Measurements from ENCODE around the gene WDR59.
"Not testable (repeated sequence)": the region's sequence is repeated elsewhere in the genome, so short reads cannot be mapped to it uniquely, and the experiment has no call there.

Gene WDR59

GRCh38 chr16:74975591-74975990, 9.3 kb downstream of the WDR59 start:
- DNase-seq (ENCODE audit: low spot score), result no peak

- no peak for DNase-seq (ENCODE audit: low spot score)
Measured at GRCh38 chr16:74973304-74973703, 11.6 kb downstream of the WDR59 start.

DNA sequence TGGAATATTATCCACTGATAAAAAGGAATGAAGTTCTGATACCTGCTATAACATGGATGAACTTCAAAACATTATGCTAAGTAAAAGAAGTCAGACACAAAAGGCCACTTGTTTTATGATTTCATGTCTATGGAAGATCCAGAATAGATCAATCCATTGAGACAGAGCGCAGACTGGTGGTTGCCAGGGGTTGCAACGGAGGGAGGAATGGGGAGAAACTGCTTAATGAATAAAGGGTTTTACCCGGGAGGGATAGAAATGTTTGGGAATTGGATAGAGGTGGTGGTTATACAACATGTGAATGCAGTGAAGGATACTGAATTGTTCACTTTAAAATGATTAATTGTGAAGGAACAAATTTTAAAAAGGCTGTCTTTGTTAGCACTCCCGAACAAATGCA, 30.2 kb downstream of the WDR59 start:
- DNase-seq (ENCODE audit: low spot score), result no peak

DNA sequence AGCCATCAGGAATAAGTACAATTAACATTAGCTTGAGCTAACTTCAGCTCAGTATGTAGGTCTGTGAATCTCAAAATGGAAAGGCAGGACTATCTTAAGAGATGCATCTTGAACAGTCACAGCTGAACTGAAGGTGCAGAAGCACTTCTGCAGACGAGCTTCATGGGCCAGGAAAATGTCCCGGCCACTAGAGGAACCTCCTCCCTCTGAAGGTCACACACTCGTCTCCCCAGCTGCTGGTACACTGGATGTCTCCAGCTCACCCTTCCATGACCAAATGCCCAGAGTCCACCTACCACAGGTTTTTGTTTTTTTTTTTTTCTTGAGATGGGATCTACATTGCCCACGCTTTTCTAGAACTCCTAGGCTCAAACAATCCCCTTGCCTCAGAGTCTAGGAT, 33.2 kb downstream of the WDR59 start:
- no peak for DNase-seq (ENCODE audit: low spot score)

- DNase-seq (ENCODE audit: low spot score), result no peak
Measured at GRCh38 chr16:74951206-74951605, 33.7 kb downstream of the WDR59 start.

DNA sequence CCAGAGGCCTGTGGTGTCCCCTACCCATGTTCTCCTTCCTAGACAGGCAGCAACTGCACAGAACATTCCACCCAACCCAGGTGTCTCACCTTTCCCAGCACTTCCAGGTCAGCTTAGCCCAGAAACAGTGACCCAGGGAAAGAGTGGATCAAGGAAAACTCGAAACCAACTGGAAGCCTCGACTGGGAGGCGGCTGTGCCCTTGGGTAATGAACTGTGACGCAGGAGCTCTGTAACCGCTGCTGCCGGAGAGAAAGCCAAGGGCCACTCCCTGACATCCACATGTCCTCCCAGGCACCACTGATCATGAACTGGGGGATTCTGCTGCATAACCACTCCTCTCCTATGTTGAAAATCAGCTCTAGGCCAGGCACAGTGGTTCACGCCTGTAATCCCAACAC, 34.4 kb downstream of the WDR59 start:
- no peak for DNase-seq (ENCODE audit: low spot score)

DNA sequence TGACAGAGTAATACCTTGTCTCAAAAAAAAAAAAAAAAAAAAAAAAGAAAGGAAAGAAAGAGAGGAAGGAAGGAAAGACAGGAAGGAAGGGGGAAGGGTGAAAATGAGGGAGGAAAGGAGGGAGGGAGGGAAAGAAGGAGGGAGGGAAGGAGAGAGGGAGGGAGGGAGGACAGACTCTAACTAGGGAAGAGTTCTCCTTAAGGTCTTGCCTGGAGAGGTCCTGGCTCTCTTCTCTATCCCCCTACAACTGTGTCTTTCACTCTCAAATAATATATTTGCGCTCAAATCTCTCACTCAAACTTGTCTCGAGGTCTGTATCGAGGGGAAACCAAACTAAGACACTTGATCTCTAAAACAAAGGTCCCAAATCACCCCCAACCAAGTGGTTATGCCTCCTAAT, 35.6 kb downstream of the WDR59 start:
- no peak for DNase-seq (ENCODE audit: low spot score)

DNA sequence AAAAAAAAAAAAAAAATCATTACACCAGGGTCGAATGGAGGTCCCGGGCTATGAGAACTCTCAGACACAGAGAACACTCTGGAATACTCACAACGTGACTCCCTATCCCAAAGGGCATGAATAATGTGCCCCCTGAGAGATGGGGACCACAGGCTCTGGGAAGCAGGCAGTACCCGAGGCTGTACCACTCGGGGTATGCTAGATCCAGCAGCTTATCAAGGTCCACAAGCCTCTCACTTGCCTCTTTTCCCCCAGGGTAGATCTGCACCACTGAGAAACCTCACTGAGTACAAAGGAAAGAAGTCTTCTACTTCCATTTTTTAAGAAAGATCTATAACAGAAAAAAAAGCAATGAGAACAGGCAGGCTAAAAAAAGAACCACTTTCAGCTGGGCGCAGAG, 40.5 kb downstream of the WDR59 start:
- no peak for DNase-seq (ENCODE audit: low spot score)

DNA sequence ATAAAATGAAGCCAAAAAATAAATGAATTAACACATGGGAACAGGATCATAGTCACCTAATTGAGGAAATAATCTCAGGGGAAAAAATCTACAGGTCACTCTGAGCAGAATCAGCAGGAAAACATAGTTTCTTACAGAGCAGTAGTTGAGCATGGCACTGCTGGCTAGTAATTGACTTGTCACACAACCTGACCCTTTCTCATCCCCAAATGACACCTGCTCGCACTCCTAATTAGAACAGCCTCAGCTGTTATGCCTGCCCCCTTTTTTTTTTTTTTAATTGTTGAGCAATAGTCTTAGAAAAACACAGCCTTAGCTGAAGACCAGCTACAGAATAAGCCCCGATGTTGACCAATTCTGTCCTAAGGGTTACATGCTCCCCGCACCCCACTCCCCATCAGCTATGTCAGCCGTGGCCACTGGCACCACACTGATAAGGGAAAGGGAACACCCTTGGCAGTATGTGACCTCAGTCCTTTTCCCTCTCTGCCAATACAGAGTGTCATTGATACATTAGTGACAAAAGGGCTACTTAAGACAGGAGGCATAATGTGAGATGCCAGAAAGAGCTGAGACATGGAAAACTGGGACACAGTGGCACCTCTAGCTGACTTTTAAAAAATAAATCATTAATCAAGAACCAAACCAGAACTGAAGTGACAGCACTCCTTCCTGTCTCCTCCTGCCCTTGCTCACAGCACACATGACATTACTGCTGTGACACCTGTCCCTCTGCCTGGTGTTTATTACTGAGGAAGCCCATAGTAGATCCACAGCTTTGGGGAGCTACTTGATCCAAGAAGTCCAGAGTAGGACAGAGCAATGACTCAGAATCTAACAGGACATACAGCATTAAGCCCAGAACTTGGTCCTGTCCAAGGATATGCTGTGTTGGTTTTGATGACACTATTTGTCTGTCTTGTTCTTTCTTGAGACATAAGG, 41.7 kb downstream of the WDR59 start:
- no peak for DNase-seq (ENCODE audit: low spot score)

GRCh38 chr16:74942566-74942965, 42.4 kb downstream of the WDR59 start:
- no peak for DNase-seq (ENCODE audit: low spot score)

DNA sequence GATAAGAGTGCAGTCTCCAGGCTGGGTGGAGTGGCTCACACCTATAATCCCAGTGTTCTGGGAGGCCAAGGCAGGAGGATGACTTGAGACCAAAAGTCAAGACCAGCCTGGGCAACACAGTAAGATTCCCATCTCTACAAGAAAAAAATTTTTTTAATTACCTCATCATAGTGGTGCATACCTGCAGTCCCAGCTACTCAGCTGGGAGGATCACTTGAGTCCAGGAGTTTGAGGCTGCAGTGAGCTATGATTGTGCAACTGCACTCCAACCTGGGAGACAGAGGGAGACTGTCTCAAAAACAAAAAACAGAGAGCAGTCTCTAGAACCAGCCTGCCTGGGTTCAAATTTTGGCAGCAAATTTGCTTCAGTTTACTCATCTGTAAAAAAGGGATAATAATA, 45.2 kb downstream of the WDR59 start:
- no peak for DNase-seq (ENCODE audit: low spot score)

DNA sequence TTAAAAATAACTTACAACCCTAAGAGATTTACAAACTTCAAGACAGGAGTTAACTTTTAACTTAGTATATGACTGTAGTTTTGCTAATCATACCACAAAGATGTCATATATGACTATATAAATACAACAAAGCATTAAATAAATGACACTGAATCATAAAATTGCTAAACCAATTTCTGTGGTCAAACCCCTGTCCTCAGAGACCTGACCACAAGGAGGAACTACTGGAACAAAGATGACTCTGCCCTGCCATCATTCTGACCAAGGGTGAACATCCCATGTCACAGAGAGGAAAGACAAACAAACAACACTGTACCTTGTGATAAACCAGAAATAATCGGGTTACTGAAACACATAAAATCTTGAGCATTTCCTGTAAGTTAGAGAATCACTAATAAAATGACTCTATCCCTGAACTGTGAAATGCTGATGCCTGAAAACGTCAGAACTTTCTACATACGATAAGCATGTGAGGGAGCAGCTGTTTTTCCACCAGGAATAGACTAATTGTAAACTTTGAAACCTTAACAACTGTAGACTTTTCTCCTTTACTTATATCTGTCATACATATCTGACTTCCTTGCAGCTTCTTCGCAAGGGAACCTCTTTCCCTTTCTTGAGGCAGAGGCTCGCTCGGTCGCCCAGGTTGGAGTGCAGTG, 47.9 kb downstream of the WDR59 start:
- DNase-seq (ENCODE audit: low spot score), result peak; percentile 21

DNA sequence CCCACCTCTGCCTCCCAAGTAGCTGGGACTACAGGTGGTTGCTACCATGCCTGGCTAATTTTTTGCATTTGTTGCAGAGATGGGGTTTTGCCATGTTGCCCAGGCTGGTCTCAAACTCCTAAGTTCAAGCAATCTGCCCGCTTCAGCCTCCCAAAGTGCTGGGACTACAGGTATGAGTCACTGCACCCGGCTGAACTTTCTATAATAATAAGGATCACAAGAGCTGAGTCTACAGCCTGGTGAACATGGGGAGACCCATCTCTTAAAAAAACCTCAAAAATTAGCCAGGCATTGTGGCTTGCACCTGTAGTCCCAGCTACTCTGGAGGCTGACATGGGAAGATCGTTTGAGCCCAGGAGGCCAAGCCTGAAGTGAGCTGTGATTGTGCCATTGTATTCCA, 53.5 kb downstream of the WDR59 start:
- DNase-seq (ENCODE audit: low spot score), result no peak

GRCh38 chr16:74929636-74930035, 55.3 kb downstream of the WDR59 start:
- no peak for DNase-seq (ENCODE audit: low spot score)

DNA sequence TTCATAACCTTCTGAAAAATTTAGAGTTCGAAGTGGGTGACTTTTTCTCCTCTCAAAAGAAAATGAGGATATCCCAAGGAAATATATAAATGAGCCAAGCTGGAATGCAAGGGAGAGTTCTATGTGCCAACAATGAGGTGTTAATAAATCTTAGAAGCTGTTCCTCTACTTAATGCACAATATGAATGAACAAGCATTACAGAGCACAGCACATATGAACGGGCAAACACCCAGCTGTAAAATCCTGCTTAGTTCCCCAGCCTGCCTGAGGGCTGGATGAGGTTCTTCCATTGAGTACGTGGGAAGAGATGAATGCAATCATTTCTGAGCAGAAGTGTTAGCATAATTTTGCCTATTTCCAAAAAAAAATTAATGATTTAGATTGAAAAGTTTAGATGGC, 58.1 kb downstream of the WDR59 start:
- DNase-seq (ENCODE audit: low spot score), result no peak

DNA sequence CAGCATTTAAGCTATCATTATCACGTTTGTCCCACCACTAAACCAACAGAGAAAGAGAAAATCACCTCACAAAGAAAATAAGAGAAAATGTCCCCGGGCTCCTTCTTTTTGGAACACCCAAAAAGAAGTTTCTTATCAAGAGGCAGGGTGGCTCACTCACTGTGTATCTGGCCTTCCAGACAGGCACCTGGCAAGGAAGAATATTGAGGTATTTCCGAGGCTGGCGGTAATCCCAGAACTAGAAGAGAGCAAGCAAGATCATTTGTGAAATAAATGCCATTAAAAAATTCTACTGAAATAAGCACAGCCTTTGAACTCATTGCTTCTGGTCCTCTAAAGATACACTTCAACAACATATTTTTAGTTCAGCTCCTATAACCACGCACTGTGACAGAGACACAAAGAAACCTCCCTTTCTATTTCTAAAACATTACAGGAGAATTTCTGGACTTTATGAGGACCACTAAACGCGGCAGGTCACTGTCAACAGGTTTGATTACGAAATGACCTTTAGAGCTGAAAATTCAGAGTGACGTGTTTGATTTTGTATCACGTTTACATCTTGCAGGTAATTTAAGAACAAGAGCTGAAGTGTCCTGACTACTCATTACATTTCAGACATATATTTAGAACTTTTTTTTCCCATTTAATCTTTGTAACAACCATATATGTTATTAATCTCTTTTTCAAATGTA, 61.0 kb downstream of the WDR59 start:
- DNase-seq (ENCODE audit: low spot score), result no peak

- DNase-seq (ENCODE audit: low spot score), result no peak
Measured at GRCh38 chr16:74922150-74923138, 62.5 kb downstream of the WDR59 start.

GRCh38 chr16:74921051-74921450, 63.9 kb downstream of the WDR59 start:
- DNase-seq (ENCODE audit: low spot score), result no peak

GRCh38 chr16:74909665-74910064, 75.3 kb downstream of the WDR59 start:
- DNase-seq (ENCODE audit: low spot score), result no peak

DNA sequence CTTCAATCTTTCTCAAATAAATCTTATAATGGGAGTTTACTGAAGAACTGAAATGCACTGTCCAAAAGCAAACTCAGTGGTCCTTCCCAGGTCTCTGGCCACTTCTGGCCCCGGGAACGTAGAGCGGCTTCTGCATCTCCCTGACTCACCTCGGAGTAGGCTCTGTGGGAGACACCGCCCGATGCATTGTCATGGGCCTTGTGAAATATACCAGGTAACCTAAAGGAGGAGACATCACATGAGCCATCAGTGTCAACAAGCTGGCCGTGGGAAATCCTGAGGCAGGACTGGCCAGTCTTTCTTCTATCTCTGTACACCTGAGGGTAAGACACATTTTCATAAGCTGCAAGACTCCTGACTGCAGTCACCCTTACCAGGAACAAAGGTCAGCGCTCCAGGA, 76.2 kb downstream of the WDR59 start:
- not testable (repeated sequence) for DNase-seq (ENCODE audit: low spot score)

GRCh38 chr16:74903901-74904678, 80.8 kb downstream of the WDR59 start:
- no peak for DNase-seq (ENCODE audit: low spot score)
